IMR-90 (cell line): ENCODE measurements around the gene C15orf39. TPM values are rescaled to one million over a fixed set of nuclear protein-coding genes. Genes with fewer than 3 reads are reported as not detected.

Experiments used
- ATAC-seq: fragments of 200-7000 bp; cut with Tn5 transposase; 2 replicates; pipeline ENCODE4 v1.9.1; 2020; ENCODE audit warnings: low read depth, mild to moderate bottlenecking, moderate library complexity
- BruUV-seq: library from RNA; stranded (reverse); fragments of 400-500 nt; replicated peaks from 2 replicates; lab custom pipeline; 2021; lab: Mats Ljungman, UMichigan
- CTCF ChIA-PET: fragments of 300-600 bp; formaldehyde crosslinking; extraction: SDS; loops from one replicate; lab custom pipeline; 2021; ENCODE audit warnings: antibody characterized with exemption; lab: Yijun Ruan, JAX
- POLR2A ChIA-PET: fragments of 300-600 bp; sonication (Branson Sonifier 250); formaldehyde crosslinking; loops from one replicate; lab custom pipeline; 2022; ENCODE audit warnings: antibody characterized with exemption; ENCODE audit not compliant: unreplicated experiment; lab: Charles Lee
- DNase-seq: peaks from one replicate; pipeline ENCODE4 v3.0.0; 2013
- H2AFZ ChIP-seq: replicated peaks from 2 replicates; pipeline ENCODE3; 2013; ENCODE audit warnings: low read length, mild to moderate bottlenecking; ENCODE audit not compliant: poor library complexity
- H2AK5ac ChIP-seq: 2 replicates; pipeline ENCODE4 v1.6.1; 2013; ENCODE audit warnings: low read depth, low read length, inconsistent platforms
- H2AK9ac ChIP-seq: replicated peaks from 2 replicates; pipeline ENCODE3; 2013; ENCODE audit warnings: mild to moderate bottlenecking, low read depth, low read length, moderate library complexity; ENCODE audit not compliant: poor library complexity
- H2BK120ac ChIP-seq: 2 replicates; pipeline ENCODE4 v1.6.1; 2013; ENCODE audit warnings: low read depth, low read length, inconsistent platforms
- H2BK15ac ChIP-seq: 3 replicates; pipeline ENCODE4 v1.6.1; 2013; ENCODE audit warnings: low read depth, low read length, inconsistent platforms
- H2BK20ac ChIP-seq: 2 replicates; pipeline ENCODE4 v1.6.1; 2013; ENCODE audit warnings: low read depth, mild to moderate bottlenecking, inconsistent platforms, low read length, moderate library complexity
- H2BK5ac ChIP-seq: 2 replicates; pipeline ENCODE4 v1.6.1; 2013; ENCODE audit warnings: mild to moderate bottlenecking, low read depth, low read length, inconsistent platforms; ENCODE audit not compliant: poor library complexity, severe bottlenecking
- H3K14ac ChIP-seq: replicated peaks from 2 replicates; pipeline ENCODE4 v1.6.1; 2013; ENCODE audit warnings: low read depth, low read length, inconsistent platforms
- H3K18ac ChIP-seq: 2 replicates; pipeline ENCODE4 v1.6.1; 2013; ENCODE audit warnings: low read depth, low read length, control low read depth
- H3K23ac ChIP-seq: 2 replicates; pipeline ENCODE4 v1.6.1; 2013; ENCODE audit warnings: low read depth, low read length, inconsistent platforms
- H3K27ac ChIP-seq: 2 replicates; pipeline ENCODE4 v1.5.1; 2013; ENCODE audit warnings: mild to moderate bottlenecking, control low read depth, low read length; ENCODE audit not compliant: insufficient read depth
- H3K27me3 ChIP-seq: 2 replicates; pipeline ENCODE4 v1.6.1; 2013; ENCODE audit warnings: low read length; ENCODE audit not compliant: control insufficient read depth, insufficient read depth
- H3K36me3 ChIP-seq: 2 replicates; pipeline ENCODE4 v1.6.1; 2013; ENCODE audit warnings: low read length, mixed read lengths; ENCODE audit not compliant: control insufficient read depth, insufficient read depth
- H3K4ac ChIP-seq: 2 replicates; pipeline ENCODE4 v1.6.1; 2013; ENCODE audit warnings: low read depth, low read length, inconsistent platforms
- H3K4me1 ChIP-seq: 2 replicates; pipeline ENCODE4 v1.6.1; 2013; ENCODE audit warnings: low read length, mixed read lengths; ENCODE audit not compliant: control insufficient read depth, insufficient read depth
- H3K4me2 ChIP-seq: 2 replicates; pipeline ENCODE4 v1.6.1; 2013; ENCODE audit warnings: low read depth, mild to moderate bottlenecking, control low read depth, low read length, moderate library complexity
- H3K4me3 ChIP-seq: 2 replicates; pipeline ENCODE4 v1.5.1; 2013; ENCODE audit warnings: low read depth, mild to moderate bottlenecking, control low read depth, low read length, moderate library complexity; ENCODE audit not compliant: insufficient read depth
- H3K56ac ChIP-seq: 2 replicates; pipeline ENCODE4 v1.6.1; 2013; ENCODE audit warnings: low read length, inconsistent platforms; ENCODE audit not compliant: insufficient read depth; ENCODE audit errors: extremely low read depth
- H3K79me1 ChIP-seq, 2 experiments: 2 replicates each; pipeline ENCODE4 v1.6.1; 2013; ENCODE audit warnings: low read length in 2 of 2, inconsistent platforms in 1 of 2, low read depth in 1 of 2
- H3K9ac ChIP-seq: 2 replicates; pipeline ENCODE4 v1.6.1; 2013; ENCODE audit warnings: low read depth, low read length, control low read depth
- H3K9me1 ChIP-seq: 2 replicates; pipeline ENCODE4 v1.6.1; 2013; ENCODE audit warnings: low read length, inconsistent platforms; ENCODE audit not compliant: insufficient read depth
- H3K9me3 ChIP-seq: 2 replicates; pipeline ENCODE4 v1.6.1; 2013; ENCODE audit warnings: low read length; ENCODE audit not compliant: control insufficient read depth, insufficient read depth
- H4K20me1 ChIP-seq: 2 replicates; pipeline ENCODE4 v1.6.1; 2013; ENCODE audit warnings: low read length, inconsistent platforms; ENCODE audit not compliant: insufficient read depth
- H4K5ac ChIP-seq: 2 replicates; pipeline ENCODE4 v1.6.1; 2013; ENCODE audit warnings: mild to moderate bottlenecking, low read depth, low read length, control low read depth
- H4K8ac ChIP-seq, 2 experiments: 2 replicates each; pipeline ENCODE4 v1.6.1; 2013; ENCODE audit warnings: low read depth in 2 of 2, low read length in 2 of 2, control low read depth in 1 of 2, inconsistent platforms in 1 of 2
- H4K91ac ChIP-seq: 2 replicates; pipeline ENCODE4 v1.6.1; 2013; ENCODE audit warnings: low read depth, low read length, inconsistent platforms; ENCODE audit not compliant: insufficient read depth
- MAZ ChIP-seq: IDR thresholded peaks from 2 replicates; pipeline ENCODE4 v1.6.1; 2012; ENCODE audit warnings: low read depth, mild to moderate bottlenecking, low read length, improper control_type of control experiment, moderate library complexity, borderline replicate concordance
- MXI1 ChIP-seq: IDR thresholded peaks from 2 replicates; pipeline ENCODE4 v1.6.1; 2012; ENCODE audit warnings: low read depth, mild to moderate bottlenecking, low read length, moderate library complexity, borderline replicate concordance
- RCOR1 ChIP-seq: IDR thresholded peaks from 2 replicates; pipeline ENCODE4 v1.6.1; 2012; ENCODE audit warnings: mild to moderate bottlenecking, low read length, improper control_type of control experiment; ENCODE audit not compliant: insufficient replicate concordance
- SMC3 ChIP-seq: fragments of 150-350 bp; IDR thresholded peaks from 2 replicates; pipeline ENCODE4 v1.6.1; 2016; ENCODE audit warnings: low read depth, mild to moderate bottlenecking, antibody characterized with exemption, low read length, moderate library complexity
- WGBS, 2 experiments: methylation state at CpG; one replicate each; pipeline versions ENCODE4 v1.1.5 to v1.1.7; 2013; ENCODE audit warnings: missing lambda C conversion rate in 2 of 2; ENCODE audit not compliant: insufficient read length in 1 of 2; ENCODE audit errors: extremely low coverage in 2 of 2; 5-methylcytosine and 5-hydroxymethylcytosine counted together
- dilution Hi-C: fragments of 300-500 bp; cut with HindIII; formaldehyde crosslinking; loops from one replicate; pipeline ENCODE4 v1.14.3; 2018; ENCODE audit warnings: low sequenced_read_pairs; ENCODE audit not compliant: unreplicated experiment
- in situ Hi-C: fragments of 300-500 bp; cut with MboI; formaldehyde crosslinking; loops from 3 replicates; pipeline ENCODE4 v1.14.3; 2019; ENCODE audit warnings: low sequenced_read_pairs, inconsistent platforms, mixed read lengths
- intact Hi-C: fragments of 100-400 bp; cut with micrococcal nuclease; formaldehyde crosslinking; loops from 2 replicates; pipeline ENCODE4 v1.10.0; 2022
- polyA plus RNA-seq, 3 experiments: library from polyadenylated mRNA; depleted of rRNA; stranded (reverse); fragments of >200 nt; gene quantifications; 2 replicates each; pipeline ENCODE4 v1.2.3, GENCODE V29; 2012; ENCODE audit warnings: low replicate concordance in 1 of 3
- total RNA-seq: library from RNA; depleted of rRNA; stranded (reverse); fragments of >200 nt; gene quantifications from 2 replicates; pipeline ENCODE4 v1.2.3, GENCODE V29; 2012
- TF ChIP-seq, protein P1 (sequence below): fragments of 150-350 bp; IDR thresholded peaks from 2 replicates; pipeline ENCODE4 v1.6.1; 2016; ENCODE audit warnings: low read depth, mild to moderate bottlenecking, low read length, moderate library complexity, borderline replicate concordance

C15orf39 gene
- total and polyA plus RNA-seq, 2 of the 4 experiments (the other 2 are of a cell fraction), result 1.3 to 5.7 TPM

DNA sequence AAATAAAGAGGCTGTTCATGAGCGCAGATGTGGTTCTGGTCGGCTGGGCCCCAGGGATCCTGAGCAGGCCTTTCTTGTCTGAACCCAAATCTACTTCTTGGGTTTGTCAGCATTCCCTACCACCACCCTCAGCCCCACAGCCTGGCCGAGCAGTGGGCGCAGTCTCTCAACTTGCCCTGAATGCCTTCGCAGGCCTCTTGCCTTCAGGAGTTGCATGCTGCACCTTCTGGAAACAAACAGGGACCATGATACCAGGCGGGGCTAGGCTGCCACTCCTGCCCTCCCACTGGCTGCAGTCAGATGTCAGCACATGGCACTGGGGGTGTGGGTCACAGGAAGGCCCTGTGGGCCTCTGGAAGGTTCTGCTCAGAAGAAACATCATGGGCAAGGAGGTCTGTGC is 13.2 kb upstream of the C15orf39 start:
- H2AK5ac ChIP-seq, result no peak overlapping the region
- no peak overlapping the region for H4K5ac ChIP-seq
- no peak overlapping the region for H3K4me3 ChIP-seq
- H2BK5ac ChIP-seq, result no peak overlapping the region
- no peaks in the 10 kb centered on the region for H3K9me1 ChIP-seq
- H2AFZ ChIP-seq, result no peak overlapping the region
- 86% methylated on average over 3 of the region's 6 CpGs; no CpG with 5 or more reads in 1 of the 2 experiments for WGBS, 2 experiments
- H2BK20ac ChIP-seq, result no peak overlapping the region
- H3K56ac ChIP-seq, result no peak overlapping the region
- no peak overlapping the region for H3K4me2 ChIP-seq
- no peak overlapping the region for H4K91ac ChIP-seq
- peaks cover 12% of the 10 kb centered on the region for H3K9me3 ChIP-seq
- H3K27me3 ChIP-seq, result peaks cover 29% of the 10 kb centered on the region
- no peaks in the 10 kb centered on the region for H3K36me3 ChIP-seq
- H2BK15ac ChIP-seq, result no peak overlapping the region
- in situ Hi-C loops, result no loop called here
- dilution Hi-C loops, result no loop called here
- ChIA-PET POLR2A (no interaction called here), CTCF (no interaction called here)
- H3K9ac ChIP-seq, result no peak overlapping the region
- no TSS peak for BruUV-seq
- H3K4me1 ChIP-seq, result no peaks in the 10 kb centered on the region
- no peak for TF ChIP-seq RCOR1
- TF ChIP-seq SMC3, result no peak
- no peak for TF ChIP-seq MAZ
- TF ChIP-seq, protein P1, sequence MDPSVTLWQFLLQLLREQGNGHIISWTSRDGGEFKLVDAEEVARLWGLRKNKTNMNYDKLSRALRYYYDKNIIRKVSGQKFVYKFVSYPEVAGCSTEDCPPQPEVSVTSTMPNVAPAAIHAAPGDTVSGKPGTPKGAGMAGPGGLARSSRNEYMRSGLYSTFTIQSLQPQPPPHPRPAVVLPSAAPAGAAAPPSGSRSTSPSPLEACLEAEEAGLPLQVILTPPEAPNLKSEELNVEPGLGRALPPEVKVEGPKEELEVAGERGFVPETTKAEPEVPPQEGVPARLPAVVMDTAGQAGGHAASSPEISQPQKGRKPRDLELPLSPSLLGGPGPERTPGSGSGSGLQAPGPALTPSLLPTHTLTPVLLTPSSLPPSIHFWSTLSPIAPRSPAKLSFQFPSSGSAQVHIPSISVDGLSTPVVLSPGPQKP, result no peak
- TF ChIP-seq MXI1, result no peak
- DNase-seq (no peak), ATAC-seq (no peak)
- no peak overlapping the region for H4K8ac ChIP-seq
- H4K20me1 ChIP-seq, result no peaks in the 10 kb centered on the region
- no peak overlapping the region for H2BK120ac ChIP-seq
- no peak overlapping the region for H3K23ac ChIP-seq
- no peak overlapping the region for H3K18ac ChIP-seq
- H3K27ac ChIP-seq, result no peak overlapping the region
- intact Hi-C loops, result no loop called here
- no peak overlapping the region for H3K4ac ChIP-seq
- no peak overlapping the region for H2AK9ac ChIP-seq
- H3K79me1 ChIP-seq, result no peaks in the 10 kb centered on the region
- no peak overlapping the region for H3K14ac ChIP-seq
